Right atrium auricular region (tissue), 2 donors: ENCODE results near the gene TRIM42. TPM values are rescaled to one million over a fixed set of nuclear protein-coding genes. Genes with fewer than 3 reads are reported as not detected.

ENCODE experiments used
- DNase-seq: peaks from one replicate; pipeline ENCODE4 v3.0.0-alpha.2; 2019; ENCODE audit warnings: low spot score
- H3K27ac ChIP-seq, 2 donors: fragments of 200-600 bp; sonication (generic); 1 replicate in 1 of 2; 2 replicates in 1 of 2; pipeline ENCODE4 v1.5.1; 2016 to 2019
- H3K27me3 ChIP-seq, 2 donors: fragments of 200-600 bp; sonication (generic); one replicate each; pipeline versions ENCODE4 v1.5.1 to v1.6.0; 2017 to 2019
- H3K36me3 ChIP-seq: fragments of 200-600 bp; sonication (generic); one replicate; pipeline ENCODE4 v1.5.1; 2016
- H3K4me1 ChIP-seq, 2 donors: fragments of 200-600 bp; sonication (generic); one replicate each; pipeline versions ENCODE4 v1.5.1 to v1.6.0; 2017 to 2019
- H3K4me3 ChIP-seq, 2 donors: fragments of 200-600 bp; sonication (generic); 1 replicate in 1 of 2; 2 replicates in 1 of 2; pipeline ENCODE4 v1.5.1; 2017 to 2019; ENCODE audit warnings: mild to moderate bottlenecking in 1 of 2, moderate library complexity in 1 of 2
- H3K9me3 ChIP-seq, 2 donors: fragments of 200-600 bp; sonication (generic); one replicate each; pipeline ENCODE4 v1.5.1; 2019
- CTCF ChIP-seq, 2 donors: fragments of 200-600 bp; sonication (generic); IDR thresholded peaks; one replicate each; pipeline ENCODE4 v1.5.1; 2019; ENCODE audit warnings: antibody characterized with exemption in 2 of 2
- total RNA-seq, 2 donors: library from RNA; depleted of rRNA; stranded (reverse); fragments of >200 nt; gene quantifications; one replicate each; pipeline ENCODE4 v1.1.0, GENCODE V29; 2016

TRIM42 gene
- total RNA-seq, 2 donors from 2014 or later, result not detected

GRCh38 chr3:140686948-140687347, 9.1 kb downstream of the TRIM42 start:
- no peak overlapping the region for H3K4me3 ChIP-seq
- H3K4me1 ChIP-seq, result no peaks in the 10 kb centered on the region
- TF ChIP-seq CTCF (IDR thresholded peaks at IDR 0.05), result no peak
- H3K27ac ChIP-seq, result no peak overlapping the region
- H3K9me3 ChIP-seq, result no peaks in the 10 kb centered on the region
- no peaks in the 10 kb centered on the region for H3K36me3 ChIP-seq
- no peak for DNase-seq
- H3K27me3 ChIP-seq, result no peaks in the 10 kb centered on the region

- H3K4me3 ChIP-seq, result no peak overlapping the region
- DNase-seq, result no peak
- H3K27me3 ChIP-seq, result no peaks in the 10 kb centered on the region
- H3K9me3 ChIP-seq, result no peaks in the 10 kb centered on the region
- no peak for TF ChIP-seq CTCF (IDR thresholded peaks at IDR 0.05)
- no peaks in the 10 kb centered on the region for H3K36me3 ChIP-seq
- H3K4me1 ChIP-seq, result no peaks in the 10 kb centered on the region
- no peak overlapping the region for H3K27ac ChIP-seq
These were observed 17.6 kb downstream of the TRIM42 start for GRCh38 chr3:140695361-140696061.

GRCh38 chr3:140699516-140700231, 21.8 kb downstream of the TRIM42 start:
- Histone ChIP-seq H3K27ac (no peak overlapping the region), H3K27me3 (no peaks in the 10 kb centered on the region), H3K36me3 (no peaks in the 10 kb centered on the region), H3K4me1 (no peaks in the 10 kb centered on the region), H3K4me3 (no peak overlapping the region), H3K9me3 (no peaks in the 10 kb centered on the region)
- no peak for TF ChIP-seq CTCF (IDR thresholded peaks at IDR 0.05)
- DNase-seq, result no peak

- no peak for DNase-seq
- TF ChIP-seq CTCF (IDR thresholded peaks at IDR 0.05), result no peak
- Histone ChIP-seq H3K4me1 (no peaks in the 10 kb centered on the region), H3K4me3 (no peak overlapping the region), H3K27me3 (no peaks in the 10 kb centered on the region), H3K36me3 (no peaks in the 10 kb centered on the region), H3K27ac (no peak overlapping the region), H3K9me3 (no peaks in the 10 kb centered on the region)
These were observed 24.4 kb downstream of the TRIM42 start for GRCh38 chr3:140702281-140702680.

GRCh38 chr3:140703496-140703895, 25.6 kb downstream of the TRIM42 start:
- Histone ChIP-seq H3K36me3 (no peaks in the 10 kb centered on the region), H3K9me3 (no peaks in the 10 kb centered on the region), H3K27ac (no peak overlapping the region), H3K4me3 (no peak overlapping the region), H3K27me3 (no peaks in the 10 kb centered on the region), H3K4me1 (peaks cover 0 to 4% of the 10 kb centered on the region in 2 donors)
- no peak for TF ChIP-seq CTCF (IDR thresholded peaks at IDR 0.05)
- DNase-seq, result no peak
